ENCODE results near the gene NUDT7.
A peak's percentile ranks its signal among the peaks of the same experiment; 100 is the strongest.

The NUDT7 gene

DNA sequence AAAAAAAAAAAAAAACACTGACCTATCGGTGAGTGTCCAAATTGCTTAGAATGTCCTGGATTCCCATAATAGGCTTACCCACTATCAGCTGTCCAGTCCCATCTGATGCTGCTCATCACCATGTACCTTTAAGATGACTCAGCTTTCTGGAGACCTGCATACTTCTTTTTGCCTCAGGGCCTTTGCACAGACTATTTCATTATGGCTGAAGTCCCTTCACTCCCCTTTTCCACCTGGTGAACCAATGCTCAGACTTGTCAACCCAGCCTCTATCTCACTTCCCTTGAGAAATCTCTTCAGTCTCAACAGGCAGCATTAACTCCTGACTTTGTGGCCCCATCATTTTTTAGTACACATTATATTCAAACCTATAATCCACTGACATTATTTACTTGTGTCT lies 29.7 kb upstream of the NUDT7 start:
- H3K4me3 ChIP-seq (ENCODE audit: low read depth, low read length): no peak overlapping the region
- TF ChIP-seq, protein P1, sequence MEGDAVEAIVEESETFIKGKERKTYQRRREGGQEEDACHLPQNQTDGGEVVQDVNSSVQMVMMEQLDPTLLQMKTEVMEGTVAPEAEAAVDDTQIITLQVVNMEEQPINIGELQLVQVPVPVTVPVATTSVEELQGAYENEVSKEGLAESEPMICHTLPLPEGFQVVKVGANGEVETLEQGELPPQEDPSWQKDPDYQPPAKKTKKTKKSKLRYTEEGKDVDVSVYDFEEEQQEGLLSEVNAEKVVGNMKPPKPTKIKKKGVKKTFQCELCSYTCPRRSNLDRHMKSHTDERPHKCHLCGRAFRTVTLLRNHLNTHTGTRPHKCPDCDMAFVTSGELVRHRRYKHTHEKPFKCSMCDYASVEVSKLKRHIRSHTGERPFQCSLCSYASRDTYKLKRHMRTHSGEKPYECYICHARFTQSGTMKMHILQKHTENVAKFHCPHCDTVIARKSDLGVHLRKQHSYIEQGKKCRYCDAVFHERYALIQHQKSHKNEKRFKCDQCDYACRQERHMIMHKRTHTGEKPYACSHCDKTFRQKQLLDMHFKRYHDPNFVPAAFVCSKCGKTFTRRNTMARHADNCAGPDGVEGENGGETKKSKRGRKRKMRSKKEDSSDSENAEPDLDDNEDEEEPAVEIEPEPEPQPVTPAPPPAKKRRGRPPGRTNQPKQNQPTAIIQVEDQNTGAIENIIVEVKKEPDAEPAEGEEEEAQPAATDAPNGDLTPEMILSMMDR (IDR thresholded peaks at IDR 0.05; ENCODE audit: low read depth, low read length): no peak

DNA sequence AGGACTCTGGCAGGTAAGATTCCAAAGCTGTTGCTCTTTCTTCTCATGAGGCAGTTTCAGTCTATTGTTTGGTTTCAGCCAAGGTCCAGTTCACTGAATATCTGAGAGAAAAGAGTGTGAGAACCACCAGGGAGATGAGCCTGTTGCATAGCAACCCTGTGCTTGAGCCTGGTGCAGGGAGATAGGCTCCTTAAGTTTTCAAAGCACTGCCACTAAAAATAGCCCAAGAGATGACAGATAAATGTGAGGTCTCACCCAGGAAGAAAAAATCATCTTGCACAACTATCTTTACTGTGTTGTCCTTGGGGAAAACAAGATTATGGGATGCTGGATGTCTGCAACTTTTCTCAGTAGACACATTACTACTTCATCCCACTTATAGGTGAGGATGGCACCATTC lies 26.2 kb upstream of the NUDT7 start:
- H3K4me3 ChIP-seq (ENCODE audit: low read depth, low read length): no peak overlapping the region
- TF ChIP-seq, protein P1 (IDR thresholded peaks at IDR 0.05; ENCODE audit: low read depth, low read length): no peak

DNA sequence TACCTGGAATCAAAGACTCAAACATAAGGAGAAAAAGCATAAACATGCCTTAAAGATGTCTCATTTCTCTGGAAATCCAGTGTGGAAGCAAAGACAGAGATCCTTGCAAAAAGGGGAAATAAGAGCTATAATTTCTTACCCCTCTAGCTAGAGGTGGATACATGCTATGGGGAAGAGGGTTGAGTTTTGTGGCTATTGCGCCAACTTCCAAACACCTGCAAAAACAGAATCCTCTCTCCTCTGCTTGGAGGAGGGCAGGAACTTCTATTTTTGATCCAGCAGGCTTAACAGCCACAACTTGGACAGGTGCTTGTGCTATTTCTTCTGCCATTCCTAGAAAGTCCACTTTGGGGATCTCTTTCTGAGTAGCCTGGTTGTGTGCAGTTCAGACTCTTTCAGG lies 21.5 kb upstream of the NUDT7 start:
- no peak overlapping the region for H3K4me3 ChIP-seq (ENCODE audit: low read depth, low read length)
- TF ChIP-seq, protein P1 (IDR thresholded peaks at IDR 0.05; ENCODE audit: low read depth, low read length): no peak

DNA sequence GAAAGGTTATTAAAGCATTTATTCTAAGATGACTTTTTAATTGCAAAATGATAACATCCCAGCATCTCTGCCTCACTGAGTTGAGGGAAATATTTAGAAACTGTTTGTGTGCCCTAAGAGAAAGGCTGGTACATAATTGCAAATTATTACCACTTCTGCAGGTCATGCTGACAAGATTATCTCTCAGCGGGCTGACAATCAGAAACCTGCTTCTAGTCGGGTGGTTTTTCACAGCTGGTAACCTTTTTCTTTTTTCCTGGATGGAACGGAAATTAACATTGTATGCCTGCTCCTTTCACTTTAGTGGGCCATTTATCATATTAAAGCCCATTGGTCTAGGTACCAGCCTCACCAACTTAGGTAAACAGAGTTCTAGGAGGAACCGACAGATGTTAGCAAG lies 17.0 kb upstream of the NUDT7 start:
- H3K4me3 ChIP-seq (ENCODE audit: low read depth, low read length): no peak overlapping the region
- TF ChIP-seq, protein P1 (IDR thresholded peaks at IDR 0.05; ENCODE audit: low read depth, low read length): no peak

DNA sequence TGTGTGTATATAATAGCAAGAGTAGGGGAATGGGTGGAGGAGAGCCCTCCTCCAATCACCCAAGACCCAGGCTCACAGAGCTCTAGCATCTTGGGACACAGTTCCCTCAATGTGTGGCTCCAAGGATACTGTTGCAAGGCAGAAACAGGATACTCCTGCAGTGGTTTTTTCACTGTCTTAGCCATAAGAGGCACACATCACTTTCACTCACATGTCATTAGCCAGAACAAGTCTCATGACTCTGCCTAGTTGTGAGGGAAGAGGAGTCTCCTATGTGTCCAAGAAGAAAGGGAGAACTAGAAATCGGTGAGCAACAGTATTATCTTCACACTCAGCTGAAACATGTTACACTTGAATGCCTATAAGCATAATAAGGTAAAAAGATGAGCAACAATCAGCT lies 11.1 kb upstream of the NUDT7 start:
- H3K4me3 ChIP-seq (ENCODE audit: low read depth, low read length): no peak overlapping the region
- TF ChIP-seq, protein P1 (IDR thresholded peaks at IDR 0.05; ENCODE audit: low read depth, low read length): no peak

DNA sequence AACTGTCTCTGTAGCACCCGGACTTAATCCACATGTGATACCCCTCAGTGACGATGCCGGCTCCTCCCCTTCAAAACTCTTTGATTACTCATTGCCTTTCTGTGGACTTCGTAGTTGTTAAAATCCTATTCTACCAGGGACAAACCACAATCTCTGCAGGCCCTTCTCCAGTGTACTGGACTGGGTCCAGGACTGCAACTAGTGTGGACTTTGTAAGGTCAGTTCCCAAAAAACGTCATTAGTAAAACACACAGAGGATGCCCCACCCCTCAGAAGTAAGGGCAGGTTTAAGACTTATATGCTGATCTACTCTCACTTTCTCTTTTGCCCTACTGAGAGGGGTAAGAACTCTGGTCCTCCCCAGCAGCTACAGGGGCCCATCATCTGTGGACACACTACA lies 10.5 kb upstream of the NUDT7 start:
- H3K4me3 ChIP-seq (ENCODE audit: low read depth, low read length): peak overlapping the region; percentile 35

DNA sequence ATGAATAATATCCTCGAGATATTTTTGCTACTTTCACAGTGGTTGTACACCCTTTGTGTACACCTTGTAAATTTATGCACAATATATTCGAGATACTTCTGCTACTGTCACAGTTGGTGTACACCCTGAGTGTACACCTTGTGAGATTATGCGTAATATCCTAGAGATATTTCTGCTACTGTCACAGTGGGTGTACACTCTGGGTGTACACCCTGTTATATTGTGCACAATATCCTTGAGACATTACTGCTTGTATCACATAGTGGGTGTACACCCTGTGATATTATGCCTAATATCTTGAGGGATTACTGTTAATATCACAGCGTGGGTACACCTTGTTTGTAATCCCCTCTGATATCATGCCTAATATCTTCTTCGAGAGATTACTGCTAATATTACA lies 7.2 kb upstream of the NUDT7 start:
- TF ChIP-seq, protein P1 (IDR thresholded peaks at IDR 0.05; ENCODE audit: low read depth, low read length): no peak
- H3K4me3 ChIP-seq (ENCODE audit: low read depth, low read length): no peak overlapping the region

More for the DNA sequence above, 10.5 kb upstream of the NUDT7 start:
- TF ChIP-seq, protein P1 (IDR thresholded peaks at IDR 0.05; ENCODE audit: low read depth, low read length): no peak
